ENCODE results near the gene ELL. TPM values are rescaled to one million over a fixed set of nuclear protein-coding genes. Genes with fewer than 3 reads are reported as not detected.

Gene ELL
- total and polyA plus RNA-seq, 2 donors from 2014 or later: 5.7 to 25.2 TPM

DNA sequence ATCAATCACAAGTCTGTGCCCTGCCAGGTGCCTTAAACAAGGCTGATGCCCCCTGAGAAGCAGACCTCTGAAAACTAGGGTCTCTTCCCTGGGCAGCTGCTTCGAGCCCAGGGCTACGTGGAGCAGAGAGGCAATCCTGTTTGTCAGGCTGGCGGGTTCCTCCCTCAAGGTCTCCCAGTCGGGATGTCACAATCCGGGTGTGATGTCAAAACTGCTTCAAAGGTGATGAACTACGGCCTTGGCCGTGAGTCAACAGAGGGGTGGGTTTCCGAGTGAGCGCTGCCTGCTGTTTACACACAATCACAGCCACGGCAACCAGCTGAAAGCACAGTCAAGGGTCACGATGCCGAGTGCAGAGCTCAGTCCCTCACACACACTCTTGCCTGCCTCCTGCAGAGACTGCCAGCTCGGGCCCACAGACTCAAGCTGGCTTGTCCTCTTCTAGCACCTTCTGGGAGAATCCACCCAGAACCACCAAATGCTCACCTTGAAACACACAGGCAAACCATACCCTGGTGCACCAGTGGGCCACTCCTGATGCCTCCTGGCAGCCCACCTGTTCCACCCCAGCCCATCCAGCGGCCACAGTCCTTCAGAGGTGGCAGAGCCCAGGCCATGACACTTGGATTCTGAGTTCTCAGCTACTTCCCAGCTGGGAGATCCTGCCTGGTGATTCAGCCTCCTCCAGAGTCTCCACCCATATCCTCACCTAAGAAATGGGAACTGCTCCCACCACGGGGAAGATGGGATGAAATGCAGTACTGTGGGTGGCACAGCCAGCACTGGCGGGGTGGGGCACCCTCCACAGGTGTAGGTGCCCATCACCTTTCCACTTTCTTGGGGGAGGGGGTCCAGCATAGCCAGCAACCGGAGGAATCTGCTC, 6.8 kb downstream of the ELL start:
- Histone ChIP-seq H3K9ac (ENCODE audit: low read length in 3 of 3) (peak overlapping the region in 2 of 3 donors; percentile 38 to 78), H3K4me1 (ENCODE audit: control insufficient read depth in 2 of 3, insufficient read depth in 2 of 3, low read depth in 1 of 3, low read length in 3 of 3) (peaks cover 2 to 51% (median 41%) of the 10 kb centered on the region in 3 donors), H3K27me3 (ENCODE audit: control insufficient read depth, insufficient read depth, low read length) (no peaks in the 10 kb centered on the region), H3K36me3 (ENCODE audit: control insufficient read depth in 2 of 3, insufficient read depth in 3 of 3, low read length in 3 of 3) (no peaks in the 10 kb centered on the region), H3K9me3 (ENCODE audit: control insufficient read depth in 2 of 3, insufficient read depth in 1 of 3, low read length in 3 of 3) (no peaks in the 10 kb centered on the region), H3K27ac (ENCODE audit: low read depth in 2 of 2, low read length in 2 of 2) (peak overlapping the region; percentile 65 to 92), H3K4me3 (ENCODE audit: low read length in 3 of 3) (peak overlapping the region in 1 of 3 donors; percentile 10)
- DNase-seq: peak; percentile 72 to 91 (median 75)
- TF ChIP-seq, protein P1, sequence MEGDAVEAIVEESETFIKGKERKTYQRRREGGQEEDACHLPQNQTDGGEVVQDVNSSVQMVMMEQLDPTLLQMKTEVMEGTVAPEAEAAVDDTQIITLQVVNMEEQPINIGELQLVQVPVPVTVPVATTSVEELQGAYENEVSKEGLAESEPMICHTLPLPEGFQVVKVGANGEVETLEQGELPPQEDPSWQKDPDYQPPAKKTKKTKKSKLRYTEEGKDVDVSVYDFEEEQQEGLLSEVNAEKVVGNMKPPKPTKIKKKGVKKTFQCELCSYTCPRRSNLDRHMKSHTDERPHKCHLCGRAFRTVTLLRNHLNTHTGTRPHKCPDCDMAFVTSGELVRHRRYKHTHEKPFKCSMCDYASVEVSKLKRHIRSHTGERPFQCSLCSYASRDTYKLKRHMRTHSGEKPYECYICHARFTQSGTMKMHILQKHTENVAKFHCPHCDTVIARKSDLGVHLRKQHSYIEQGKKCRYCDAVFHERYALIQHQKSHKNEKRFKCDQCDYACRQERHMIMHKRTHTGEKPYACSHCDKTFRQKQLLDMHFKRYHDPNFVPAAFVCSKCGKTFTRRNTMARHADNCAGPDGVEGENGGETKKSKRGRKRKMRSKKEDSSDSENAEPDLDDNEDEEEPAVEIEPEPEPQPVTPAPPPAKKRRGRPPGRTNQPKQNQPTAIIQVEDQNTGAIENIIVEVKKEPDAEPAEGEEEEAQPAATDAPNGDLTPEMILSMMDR (IDR thresholded peaks at IDR 0.05; ENCODE audit: borderline replicate concordance, extremely low read depth, insufficient read depth): no peak
- intact Hi-C loops (cut with DNase I): no loop called here
- no peak for FAIRE-seq

DNA sequence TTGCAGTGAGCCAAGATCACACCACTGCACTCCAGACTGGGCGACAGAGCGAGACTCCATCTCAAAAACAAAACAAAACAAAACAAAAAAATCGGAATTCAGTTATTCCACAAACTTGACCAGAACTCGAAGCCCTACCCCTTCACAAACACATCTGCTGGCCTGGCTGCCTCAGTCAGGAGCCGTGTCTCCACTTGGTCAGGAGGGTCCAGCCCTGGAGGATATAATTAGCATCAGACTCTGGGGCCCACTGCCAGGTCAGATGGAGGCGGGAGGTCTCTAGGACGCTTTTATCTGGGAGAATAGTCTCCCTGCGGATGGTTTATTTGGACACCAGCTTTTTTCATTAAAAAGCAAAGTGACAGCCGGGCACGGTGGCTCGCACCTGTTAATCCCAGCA, 8.0 kb downstream of the ELL start:
- Histone ChIP-seq H3K27me3 (ENCODE audit: control insufficient read depth, insufficient read depth, low read length) (no peaks in the 10 kb centered on the region), H3K9me3 (ENCODE audit: control insufficient read depth in 2 of 3, insufficient read depth in 1 of 3, low read length in 3 of 3) (no peaks in the 10 kb centered on the region), H3K4me1 (ENCODE audit: control insufficient read depth in 2 of 3, insufficient read depth in 2 of 3, low read depth in 1 of 3, low read length in 3 of 3) (peaks cover 0 to 51% (median 31%) of the 10 kb centered on the region in 3 donors), H3K9ac (ENCODE audit: low read length in 3 of 3) (no peak overlapping the region), H3K4me3 (ENCODE audit: low read length in 3 of 3) (no peak overlapping the region), H3K27ac (ENCODE audit: low read depth in 2 of 2, low read length in 2 of 2) (no peak overlapping the region), H3K36me3 (ENCODE audit: control insufficient read depth in 2 of 3, insufficient read depth in 3 of 3, low read length in 3 of 3) (no peaks in the 10 kb centered on the region)
- no peak for DNase-seq
- no peak for FAIRE-seq
- TF ChIP-seq, protein P1 (IDR thresholded peaks at IDR 0.05; ENCODE audit: borderline replicate concordance, extremely low read depth, insufficient read depth): no peak
- intact Hi-C loops (cut with DNase I): no loop called here

DNA sequence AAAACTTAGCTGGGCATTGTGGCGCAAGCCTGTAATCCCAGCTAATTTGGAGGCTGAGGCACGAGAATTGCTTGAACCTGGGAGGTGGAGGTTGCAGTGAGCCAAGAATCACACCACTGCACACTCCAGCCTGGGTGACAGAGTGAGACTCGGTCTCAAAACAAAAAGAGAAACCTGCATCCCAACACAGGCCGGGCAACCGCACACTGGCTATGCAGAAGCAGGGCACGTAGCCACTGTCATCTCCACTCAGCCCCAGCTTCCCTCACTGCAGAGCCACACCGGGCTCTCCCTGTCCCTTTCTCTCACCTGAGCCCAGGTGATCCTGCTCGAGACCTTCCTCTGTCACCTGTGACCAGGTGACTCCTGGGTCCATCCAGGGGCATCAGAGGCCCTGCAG, 11.7 kb downstream of the ELL start:
- Histone ChIP-seq H3K4me1 (ENCODE audit: control insufficient read depth in 2 of 3, insufficient read depth in 2 of 3, low read depth in 1 of 3, low read length in 3 of 3) (peaks cover 0 to 65% (median 47%) of the 10 kb centered on the region in 3 donors), H3K27me3 (ENCODE audit: control insufficient read depth, insufficient read depth, low read length) (no peaks in the 10 kb centered on the region), H3K27ac (ENCODE audit: low read depth in 2 of 2, low read length in 2 of 2) (no peak overlapping the region), H3K9me3 (ENCODE audit: control insufficient read depth in 2 of 3, insufficient read depth in 1 of 3, low read length in 3 of 3) (no peaks in the 10 kb centered on the region), H3K36me3 (ENCODE audit: control insufficient read depth in 2 of 3, insufficient read depth in 3 of 3, low read length in 3 of 3) (no peaks in the 10 kb centered on the region), H3K4me3 (ENCODE audit: low read length in 3 of 3) (no peak overlapping the region), H3K9ac (ENCODE audit: low read length in 3 of 3) (peak overlapping the region in 1 of 3 donors; percentile 22)
- TF ChIP-seq, protein P1 (IDR thresholded peaks at IDR 0.05; ENCODE audit: borderline replicate concordance, extremely low read depth, insufficient read depth): no peak
- DNase-seq: no peak
- intact Hi-C loops (cut with DNase I): no loop called here
- no peak for FAIRE-seq

Data from kidney (tissue), 14 donors.